Liver (tissue), 9 donors: ENCODE measurements around the gene PLLP. TPM values are rescaled to one million over a fixed set of nuclear protein-coding genes. Genes with fewer than 3 reads are reported as not detected.

Experiments used
- DNase-seq: peaks from one replicate; pipeline ENCODE4 v3.0.0-alpha.2; 2017; ENCODE audit warnings: low spot score
- H3K27ac ChIP-seq, 2 donors: one replicate each; pipeline ENCODE4 v1.7.0; 2013; ENCODE audit warnings: inconsistent platforms in 2 of 2, low read length in 2 of 2, control low read depth in 1 of 2, low read depth in 1 of 2, mild to moderate bottlenecking in 1 of 2
- H3K27me3 ChIP-seq, 4 donors: one replicate each; pipeline versions ENCODE4 v1.6.1 to v1.7.0; 2013; ENCODE audit warnings: low read length in 3 of 4, inconsistent platforms in 1 of 4, mild to moderate bottlenecking in 1 of 4, moderate library complexity in 1 of 4; ENCODE audit not compliant: control insufficient read depth in 4 of 4, insufficient read depth in 4 of 4
- H3K36me3 ChIP-seq, 4 donors: one replicate each; pipeline versions ENCODE4 v1.6.1 to v1.7.0; 2013; ENCODE audit warnings: low read length in 3 of 4, mild to moderate bottlenecking in 3 of 4, low read depth in 1 of 4, moderate library complexity in 1 of 4; ENCODE audit not compliant: control insufficient read depth in 4 of 4, insufficient read depth in 3 of 4
- H3K4me1 ChIP-seq, 4 donors: one replicate each; pipeline versions ENCODE4 v1.6.1 to v1.7.0; 2013; ENCODE audit warnings: low read length in 3 of 4, mild to moderate bottlenecking in 3 of 4, moderate library complexity in 1 of 4; ENCODE audit not compliant: control insufficient read depth in 4 of 4, insufficient read depth in 4 of 4
- H3K4me3 ChIP-seq, 3 donors: one replicate each; pipeline versions ENCODE4 v1.6.1 to v1.7.0; 2013; ENCODE audit warnings: low read length in 3 of 3, control low read depth in 1 of 3, low read depth in 1 of 3, mild to moderate bottlenecking in 1 of 3
- H3K9ac ChIP-seq, 2 donors: one replicate each; pipeline ENCODE4 v1.7.0; 2013; ENCODE audit warnings: low read length in 2 of 2, mild to moderate bottlenecking in 2 of 2, moderate library complexity in 2 of 2, control low read depth in 1 of 2, low read depth in 1 of 2
- H3K9me3 ChIP-seq, 4 donors: one replicate each; pipeline versions ENCODE4 v1.6.1 to v1.7.0; 2013; ENCODE audit warnings: low read length in 3 of 4; ENCODE audit not compliant: control insufficient read depth in 4 of 4
- ATF3 ChIP-seq: IDR thresholded peaks from 2 replicates; pipeline ENCODE4 v1.6.1; 2016; ENCODE audit warnings: antibody characterized with exemption
- CTCF ChIP-seq: fragments of 150-350 bp; IDR thresholded peaks from 2 replicates; pipeline ENCODE4 v1.5.1; 2017; ENCODE audit warnings: improper control_type of control experiment, low read depth, low read length; ENCODE audit not compliant: missing input control
- EGR1 ChIP-seq, 2 donors: IDR thresholded peaks; 2 replicates each; pipeline ENCODE4 v1.6.1; 2016 to 2018; ENCODE audit warnings: antibody characterized with exemption in 2 of 2, low read depth in 2 of 2
- FOXA1 ChIP-seq: IDR thresholded peaks from 2 replicates; pipeline ENCODE4 v1.6.1; 2016; ENCODE audit warnings: antibody characterized with exemption
- FOXA2 ChIP-seq: IDR thresholded peaks from 2 replicates; pipeline ENCODE4 v1.6.1; 2016; ENCODE audit warnings: antibody characterized with exemption
- GABPA ChIP-seq, 2 donors: IDR thresholded peaks in 1 of 2; conservative IDR thresholded peaks in 1 of 2; 2 replicates each; pipeline ENCODE4 v1.6.1; 2016; ENCODE audit warnings: antibody characterized with exemption in 2 of 2, mild to moderate bottlenecking in 1 of 2, moderate library complexity in 1 of 2
- HNF4A ChIP-seq, 2 donors: conservative IDR thresholded peaks; 2 replicates each; pipeline ENCODE4 v1.6.1; 2016; ENCODE audit warnings: antibody characterized with exemption in 2 of 2, mild to moderate bottlenecking in 2 of 2
- HNF4G ChIP-seq: IDR thresholded peaks from 2 replicates; pipeline ENCODE4 v1.6.1; 2016; ENCODE audit warnings: antibody characterized with exemption
- JUND ChIP-seq, 2 donors: IDR thresholded peaks; 2 replicates each; pipeline ENCODE4 v1.6.1; 2016; ENCODE audit warnings: antibody characterized with exemption in 2 of 2
- MAX ChIP-seq: IDR thresholded peaks from 2 replicates; pipeline ENCODE4 v1.6.1; 2016; ENCODE audit warnings: antibody characterized with exemption
- NR2F2 ChIP-seq: IDR thresholded peaks from 2 replicates; pipeline ENCODE4 v1.6.1; 2016; ENCODE audit warnings: antibody characterized with exemption
- REST ChIP-seq: IDR thresholded peaks from 2 replicates; pipeline ENCODE4 v1.6.1; 2016; ENCODE audit warnings: antibody characterized with exemption, mild to moderate bottlenecking
- RXRA ChIP-seq, 2 donors: IDR thresholded peaks; 2 replicates each; pipeline ENCODE4 v1.6.1; 2017 to 2018; ENCODE audit warnings: antibody characterized with exemption in 2 of 2, mild to moderate bottlenecking in 1 of 2
- SP1 ChIP-seq: IDR thresholded peaks from 2 replicates; pipeline ENCODE4 v1.6.1; 2018; ENCODE audit warnings: antibody characterized with exemption, mild to moderate bottlenecking
- YY1 ChIP-seq: IDR thresholded peaks from 2 replicates; pipeline ENCODE4 v1.6.1; 2016; ENCODE audit warnings: antibody characterized with exemption, mild to moderate bottlenecking
- WGBS: extraction: QIAGEN DNeasy Blood & Tissue Kit; methylation state at CpG from one replicate; pipeline ENCODE4 v1.1.7; 2013; 5-methylcytosine and 5-hydroxymethylcytosine counted together
- polyA plus RNA-seq, 2 donors: library from polyadenylated mRNA; stranded (reverse) in 1 of 2; unstranded in 1 of 2; fragments of 200-250 nt in 1 of 2; fragments of >200 nt in 1 of 2; fragmentation: Nextera tagmentation in 1 of 2; extraction: Ambion mirVana in 1 of 2; gene quantifications; one replicate each; pipeline versions ENCODE4 v1.2.1 to v1.2.3, GENCODE V29; 2013 to 2015
- total RNA-seq, 2 donors: library from RNA; depleted of rRNA; stranded (reverse); fragments of >200 nt; gene quantifications; one replicate each; pipeline ENCODE4 v1.2.3, GENCODE V29; 2014
- donor health status: healthy.
- donor health status: healthy.
- donor health status: healthy.
- donor health status: healthy.
- donor health status: healthy.

Gene PLLP
- total and polyA plus RNA-seq, 4 donors = 1.4 to 5.2 (median 2.7) TPM

GRCh38 chr16:57314161-57314785, 29.8 kb upstream of the PLLP start:
- Histone ChIP-seq H3K4me1 (peaks cover 1 to 9% (median 5%) of the 10 kb centered on the region in 4 donors), H3K9ac (no peak overlapping the region), H3K36me3 (no peaks in the 10 kb centered on the region), H3K9me3 (no peaks in the 10 kb centered on the region), H3K27ac (peak overlapping the region; percentile 48 to 55), H3K4me3 (no peak overlapping the region), H3K27me3 (no peaks in the 10 kb centered on the region)
- TF ChIP-seq HNF4G (no peak), EGR1 (IDR thresholded peaks at IDR 0.05; ENCODE audit: low read depth in 2 of 2) (no peak), GABPA (IDR thresholded peaks at IDR 0.05 in 1 of 2, conservative IDR thresholded peaks at IDR 0.05 in 1 of 2) (no peak), SP1 (no peak), NR2F2 (no peak), HNF4A (conservative IDR thresholded peaks at IDR 0.05) (no peak), JUND (IDR thresholded peaks at IDR 0.05) (no peak), FOXA1 (no peak), CTCF (no peak), ATF3 (no peak), YY1 (no peak), REST (no peak), RXRA (IDR thresholded peaks at IDR 0.05) (no peak), FOXA2 (no peak), MAX (no peak)
- no peak for DNase-seq
- 90% methylated on average over 1 of the region's 1 CpG for WGBS

GRCh38 chr16:57313509-57313908, 29.0 kb upstream of the PLLP start:
- Histone ChIP-seq H3K9me3 (no peaks in the 10 kb centered on the region), H3K9ac (no peak overlapping the region), H3K27me3 (no peaks in the 10 kb centered on the region), H3K36me3 (no peaks in the 10 kb centered on the region), H3K4me1 (peaks cover 1 to 9% (median 5%) of the 10 kb centered on the region in 4 donors), H3K27ac (no peak overlapping the region), H3K4me3 (no peak overlapping the region)
- 95% methylated on average over 2 of the region's 2 CpGs for WGBS
- TF ChIP-seq FOXA1 = no peak
- no peak for TF ChIP-seq GABPA (IDR thresholded peaks at IDR 0.05 in 1 of 2, conservative IDR thresholded peaks at IDR 0.05 in 1 of 2)
- no peak for TF ChIP-seq NR2F2
- TF ChIP-seq RXRA (IDR thresholded peaks at IDR 0.05) = no peak
- DNase-seq = no peak
